Measurements from ENCODE around the gene RXRA.
A peak's percentile ranks its signal among the peaks of the same experiment; 100 is the strongest.

Gene RXRA

DNA sequence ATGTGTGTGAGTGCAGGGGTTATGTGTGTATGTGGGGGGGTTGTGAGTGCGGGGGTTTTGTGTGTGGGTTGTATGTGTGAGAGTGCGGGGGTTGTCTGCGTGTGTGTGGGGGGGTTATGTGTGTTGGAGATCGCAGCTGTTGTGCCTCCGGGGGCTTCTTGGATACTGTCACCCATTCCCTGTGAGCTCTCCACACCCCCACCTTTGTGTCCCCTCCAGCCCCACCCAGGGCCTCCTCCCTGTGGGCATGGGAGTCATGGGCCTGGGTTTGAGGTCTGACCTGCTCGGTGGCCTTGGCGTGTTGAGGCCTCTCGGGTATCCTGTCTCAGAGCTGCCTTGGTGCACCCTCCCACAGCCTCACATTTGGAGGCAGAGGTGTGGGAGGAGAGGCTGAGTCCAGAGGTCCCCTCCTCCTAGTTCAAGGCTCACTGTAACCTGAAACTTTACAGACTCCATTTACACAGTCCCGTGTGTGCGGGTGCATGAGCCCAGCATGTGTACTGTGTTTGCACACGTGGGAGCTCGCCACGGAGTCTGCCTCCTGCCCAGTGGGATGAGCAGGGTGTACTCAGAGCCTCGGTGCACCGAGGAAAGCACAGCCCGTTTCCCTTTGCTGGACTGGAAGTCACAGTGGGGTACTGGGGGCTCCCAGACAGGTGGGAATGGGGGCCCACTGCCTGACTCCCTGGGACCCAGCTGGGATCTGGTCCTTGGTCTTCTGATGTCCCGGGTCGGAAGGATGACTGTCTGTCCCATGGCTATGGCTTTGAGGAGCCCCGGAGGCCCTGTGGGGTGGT is 43.4 kb downstream of the RXRA start:
- DNase-seq (ENCODE audit: low spot score) = no peak
- Histone ChIP-seq H3K27ac (no peak overlapping the region), H3K4me3 (no peak overlapping the region)
- no peak for TF ChIP-seq CTCF (IDR thresholded peaks at IDR 0.05)

GRCh38 chr9:134370213-134370492 is 43.9 kb downstream of the RXRA start:
- TF ChIP-seq CTCF (IDR thresholded peaks at IDR 0.05) = no peak
- Histone ChIP-seq H3K4me3 (no peak overlapping the region), H3K27ac (no peak overlapping the region)
- DNase-seq (ENCODE audit: low spot score) = no peak

DNA sequence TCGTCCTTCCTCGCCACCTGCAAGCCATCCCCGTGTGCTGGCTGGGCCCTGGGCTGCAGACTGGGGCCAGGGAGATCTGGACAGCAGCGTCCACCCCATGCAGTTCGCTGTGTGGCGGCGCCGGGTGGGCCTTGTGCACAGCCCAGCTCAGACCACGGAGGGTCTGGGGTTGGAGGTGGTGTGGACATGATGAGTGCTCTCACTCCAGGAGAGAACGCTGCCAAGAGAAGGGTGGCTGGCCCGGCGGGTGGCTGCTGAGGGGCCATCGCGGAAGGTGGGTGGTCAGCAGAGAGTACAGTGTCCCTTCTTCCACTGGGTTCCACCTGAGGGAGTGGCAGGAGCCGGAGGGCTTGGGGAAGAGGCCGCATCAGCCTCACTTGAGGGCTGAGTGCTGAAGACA is 44.4 kb downstream of the RXRA start:
- no peak for DNase-seq (ENCODE audit: low spot score)
- no peak overlapping the region for H3K4me3 ChIP-seq
- peak overlapping the region in 1 of 2 donors; percentile 83 for H3K27ac ChIP-seq
- no peak for TF ChIP-seq CTCF (IDR thresholded peaks at IDR 0.05)

- Histone ChIP-seq H3K27ac (peak overlapping the region; percentile 59 to 83), H3K4me3 (no peak overlapping the region)
- no peak for TF ChIP-seq CTCF (IDR thresholded peaks at IDR 0.05)
- peak; percentile 83 for DNase-seq (ENCODE audit: low spot score)
These were observed 45.5 kb downstream of the RXRA start for GRCh38 chr9:134371731-134372130.

- no peak for TF ChIP-seq CTCF (IDR thresholded peaks at IDR 0.05)
- peak overlapping the region; percentile 7 for H3K4me3 ChIP-seq
These were observed 46.5 kb downstream of the RXRA start for GRCh38 chr9:134372581-134373267.

DNA sequence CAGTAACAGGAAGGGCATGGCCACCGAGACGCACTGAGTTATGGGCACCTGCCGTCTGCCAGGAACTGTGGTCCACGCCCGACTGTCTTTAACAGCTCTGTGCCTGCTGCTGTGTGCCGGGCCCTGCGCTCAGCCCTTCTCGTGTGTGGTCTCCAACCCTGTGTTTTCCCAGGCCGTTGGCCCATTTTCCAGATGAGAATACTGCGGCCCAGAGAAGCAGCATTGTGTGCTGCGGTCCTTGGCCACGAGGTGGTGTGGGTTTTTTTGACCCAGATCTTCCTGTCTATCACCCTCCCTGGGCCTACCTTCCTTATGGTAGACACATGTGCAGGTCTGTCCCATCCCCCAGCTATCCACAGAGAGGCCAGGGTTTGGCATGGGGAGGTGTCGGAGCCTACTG is 47.0 kb downstream of the RXRA start:
- Histone ChIP-seq H3K27ac (peak overlapping the region in 1 of 2 donors; percentile 83), H3K4me3 (peak overlapping the region; percentile 7)
- TF ChIP-seq CTCF (IDR thresholded peaks at IDR 0.05) = no peak
- DNase-seq (ENCODE audit: low spot score) = no peak

More at GRCh38 chr9:134372581-134373267, 46.5 kb downstream of the RXRA start:
- DNase-seq (ENCODE audit: low spot score) = no peak
- peak overlapping the region; percentile 59 to 83 for H3K27ac ChIP-seq

DNA sequence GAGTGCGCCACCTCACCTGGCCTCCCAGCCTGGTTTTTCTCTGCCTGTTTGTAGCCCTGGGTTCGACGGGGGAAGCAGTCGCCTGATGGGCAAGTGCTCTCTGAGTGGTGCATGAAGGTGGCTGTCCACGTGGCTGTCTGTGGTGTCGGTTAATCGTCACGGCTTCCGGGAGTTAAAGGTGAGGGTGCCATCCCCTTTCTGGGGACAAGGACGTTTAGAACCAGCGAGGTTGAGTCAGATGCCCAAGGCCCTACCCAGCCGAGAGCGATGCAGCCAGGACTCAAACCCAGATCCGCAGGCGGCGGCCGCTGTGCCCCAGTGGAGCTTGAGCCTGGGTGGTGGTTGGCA is 47.7 kb downstream of the RXRA start:
- DNase-seq (ENCODE audit: low spot score) = no peak
- Histone ChIP-seq H3K27ac (peak overlapping the region; percentile 85 to 86), H3K4me3 (no peak overlapping the region)
- TF ChIP-seq CTCF (IDR thresholded peaks at IDR 0.05) = no peak

Measured in coronary artery (tissue), 2 donors.